Panc1 (cell line): ENCODE measurements around the gene LAMA1. TPM values are rescaled to one million over a fixed set of nuclear protein-coding genes. Genes with fewer than 3 reads are reported as not detected.
"Not testable (repeated sequence)": the region's sequence is repeated elsewhere in the genome, so short reads cannot be mapped to it uniquely, and the experiment has no call there.

Experiments used
- ATAC-seq: fragments of 200-7000 bp; cut with Tn5 transposase; 2 replicates; pipeline ENCODE4 v1.9.1; 2020; ENCODE audit warnings: mild to moderate bottlenecking, moderate library complexity
- BruUV-seq: library from RNA; stranded (reverse); fragments of 400-500 nt; replicated peaks from 2 replicates; lab custom pipeline; 2021; lab: Mats Ljungman, UMichigan
- CTCF ChIA-PET: fragments of 300-600 bp; sonication (Branson Sonifier 250); formaldehyde crosslinking; loops from one replicate; lab custom pipeline; 2022; ENCODE audit warnings: antibody characterized with exemption; lab: Charles Lee
- POLR2A ChIA-PET: fragments of 300-600 bp; sonication (Branson Sonifier 250); formaldehyde crosslinking; loops from one replicate; lab custom pipeline; 2022; ENCODE audit warnings: antibody characterized with exemption; lab: Charles Lee
- DNase-seq: peaks from one replicate; pipeline ENCODE4 v3.0.0-alpha.2; 2010; ENCODE audit warnings: low read depth, low spot score
- H3K27ac ChIP-seq: 2 replicates; pipeline ENCODE4 v1.5.1; 2011; ENCODE audit warnings: mild to moderate bottlenecking, low read length, inconsistent platforms
- H3K27me3 ChIP-seq: fragments of 200-500 bp; sonication (Bioruptor generic); 2 replicates; pipeline ENCODE4 v1.6.0; 2014; ENCODE audit warnings: low read length, inconsistent platforms; ENCODE audit not compliant: control insufficient read depth, insufficient read depth
- H3K36me3 ChIP-seq: fragments of 200-500 bp; sonication (Bioruptor generic); 2 replicates; pipeline ENCODE4 v1.5.1; 2014; ENCODE audit warnings: inconsistent platforms, mild to moderate bottlenecking, low read length, moderate library complexity; ENCODE audit not compliant: control insufficient read depth, insufficient read depth
- H3K4me1 ChIP-seq: 2 replicates; pipeline ENCODE4 v1.5.1; 2011; ENCODE audit warnings: inconsistent platforms, mild to moderate bottlenecking, low read length, moderate library complexity; ENCODE audit not compliant: control insufficient read depth, insufficient read depth
- H3K4me3 ChIP-seq, 2 experiments: 2 replicates each; pipeline ENCODE4 v1.5.1; 2011 to 2012; ENCODE audit warnings: low read depth in 2 of 2, low read length in 2 of 2, mild to moderate bottlenecking in 2 of 2, inconsistent platforms in 1 of 2, moderate library complexity in 1 of 2
- H3K9me3 ChIP-seq: fragments of 200-500 bp; sonication (Bioruptor generic); 2 replicates; pipeline ENCODE4 v1.5.1; 2014; ENCODE audit warnings: low read depth, mild to moderate bottlenecking, inconsistent platforms, low read length, moderate library complexity; ENCODE audit not compliant: control insufficient read depth, insufficient read depth
- POLR2AphosphoS5 ChIP-seq: IDR thresholded peaks from 2 replicates; pipeline ENCODE4 v1.6.1; 2012; ENCODE audit warnings: mild to moderate bottlenecking, low read depth, low read length, moderate library complexity
- REST ChIP-seq, 2 experiments: IDR thresholded peaks; 2 replicates each; pipeline ENCODE4 v1.6.1; 2011 to 2012; ENCODE audit warnings: low read depth in 2 of 2, control low read depth in 1 of 2, low read length in 1 of 2, mild to moderate bottlenecking in 1 of 2, moderate library complexity in 1 of 2; ENCODE audit not compliant: insufficient read depth in 1 of 2
- SIN3A ChIP-seq: IDR thresholded peaks from 2 replicates; pipeline ENCODE4 v1.6.1; 2012; ENCODE audit warnings: low read depth, mild to moderate bottlenecking, low read length, moderate library complexity, borderline replicate concordance; ENCODE audit not compliant: insufficient read depth
- TCF7L2 ChIP-seq: IDR thresholded peaks from 2 replicates; pipeline ENCODE4 v1.6.1; 2011; ENCODE audit warnings: mild to moderate bottlenecking, low read depth, low read length, inconsistent platforms
- in situ Hi-C: cut with HindIII; loops from 2 replicates; pipeline ENCODE4 v1.10.0; 2016; ENCODE audit warnings: low sequenced_read_pairs, low pct_unique_long_range_greater_than_20kb
- intact Hi-C: fragments of 100-400 bp; cut with micrococcal nuclease; formaldehyde crosslinking; loops from one replicate; pipeline ENCODE4 v1.10.0; 2022; ENCODE audit not compliant: unreplicated experiment
- total RNA-seq: library from RNA; stranded (reverse); gene quantifications from one replicate; pipeline ENCODE4 v1.2.1, GENCODE V29; 2021; ENCODE audit not compliant: unreplicated experiment
- TF ChIP-seq, protein P1 (sequence below): fragments of 450-650 bp; IDR thresholded peaks from 2 replicates; pipeline ENCODE4 v1.5.1; 2017; ENCODE audit warnings: mild to moderate bottlenecking

LAMA1 gene
- total RNA-seq, 1 experiment from 2014 or later = 0.03 TPM

DNA sequence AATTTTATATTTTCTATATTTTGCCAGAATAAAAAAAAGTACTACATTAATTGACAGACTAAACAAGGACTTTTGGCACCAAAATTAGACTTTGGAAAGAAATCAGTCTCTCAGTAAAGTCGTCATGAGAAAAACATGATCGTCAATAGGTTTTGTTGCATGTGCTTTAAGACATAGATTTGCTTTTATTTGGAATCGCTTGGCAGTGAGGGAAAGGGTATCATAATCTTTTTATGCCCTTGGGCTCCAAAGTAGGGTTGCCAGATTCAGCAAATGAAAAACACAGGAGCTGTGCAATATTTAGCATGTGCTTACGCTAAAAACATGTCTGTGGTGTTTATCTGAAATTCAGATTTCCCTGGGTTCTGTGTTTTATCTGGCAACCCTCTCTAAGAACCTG is 177.6 kb downstream of the LAMA1 start:
- ATAC-seq = no peak
- Histone ChIP-seq H3K27me3 (no peaks in the 10 kb centered on the region), H3K27ac (no peak overlapping the region), H3K4me1 (no peaks in the 10 kb centered on the region), H3K9me3 (no peaks in the 10 kb centered on the region), H3K36me3 (no peaks in the 10 kb centered on the region), H3K4me3 (no peak overlapping the region)
- ChIA-PET CTCF (no interaction called here), POLR2A (no interaction called here)
- intact Hi-C loops (no loop called here), in situ Hi-C loops (no loop called here)
- no peak for DNase-seq
- BruUV-seq = no TSS peak
- no peak for TF ChIP-seq REST (IDR thresholded peaks at IDR 0.05; ENCODE audit: insufficient read depth in 1 of 2, low read depth in 2 of 2, low read length in 1 of 2)
- no peak for TF ChIP-seq POLR2AphosphoS5
- no peak for TF ChIP-seq SIN3A
- TF ChIP-seq TCF7L2 = no peak
- TF ChIP-seq, protein P1, sequence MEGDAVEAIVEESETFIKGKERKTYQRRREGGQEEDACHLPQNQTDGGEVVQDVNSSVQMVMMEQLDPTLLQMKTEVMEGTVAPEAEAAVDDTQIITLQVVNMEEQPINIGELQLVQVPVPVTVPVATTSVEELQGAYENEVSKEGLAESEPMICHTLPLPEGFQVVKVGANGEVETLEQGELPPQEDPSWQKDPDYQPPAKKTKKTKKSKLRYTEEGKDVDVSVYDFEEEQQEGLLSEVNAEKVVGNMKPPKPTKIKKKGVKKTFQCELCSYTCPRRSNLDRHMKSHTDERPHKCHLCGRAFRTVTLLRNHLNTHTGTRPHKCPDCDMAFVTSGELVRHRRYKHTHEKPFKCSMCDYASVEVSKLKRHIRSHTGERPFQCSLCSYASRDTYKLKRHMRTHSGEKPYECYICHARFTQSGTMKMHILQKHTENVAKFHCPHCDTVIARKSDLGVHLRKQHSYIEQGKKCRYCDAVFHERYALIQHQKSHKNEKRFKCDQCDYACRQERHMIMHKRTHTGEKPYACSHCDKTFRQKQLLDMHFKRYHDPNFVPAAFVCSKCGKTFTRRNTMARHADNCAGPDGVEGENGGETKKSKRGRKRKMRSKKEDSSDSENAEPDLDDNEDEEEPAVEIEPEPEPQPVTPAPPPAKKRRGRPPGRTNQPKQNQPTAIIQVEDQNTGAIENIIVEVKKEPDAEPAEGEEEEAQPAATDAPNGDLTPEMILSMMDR = no peak

DNA sequence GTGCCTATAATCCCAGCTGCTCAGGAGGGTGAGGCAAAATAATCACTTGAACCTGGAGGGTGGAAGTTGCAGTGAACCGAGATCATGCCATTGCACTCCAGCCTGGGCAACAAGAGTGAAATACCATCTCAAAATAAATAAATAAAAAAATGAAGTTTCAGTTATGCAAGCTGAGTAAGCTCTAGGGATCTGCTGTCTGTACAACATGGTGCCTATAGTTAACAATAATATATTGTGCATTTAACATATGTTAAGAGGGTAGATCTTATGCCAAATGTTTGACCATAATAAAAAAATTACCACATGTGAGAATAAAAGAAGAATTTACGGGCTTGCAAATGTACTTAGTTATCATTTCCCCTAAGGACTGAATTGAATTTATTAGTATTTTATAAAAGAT is 179.2 kb downstream of the LAMA1 start:
- H3K27me3 ChIP-seq, ATAC-seq, H3K27ac ChIP-seq, BruUV-seq, H3K9me3 ChIP-seq, H3K4me3 ChIP-seq, H3K36me3 ChIP-seq, intact Hi-C loops, H3K4me1 ChIP-seq, DNase-seq, POLR2A ChIA-PET, in situ Hi-C loops, CTCF ChIA-PET: not testable (repeated sequence)

DNA sequence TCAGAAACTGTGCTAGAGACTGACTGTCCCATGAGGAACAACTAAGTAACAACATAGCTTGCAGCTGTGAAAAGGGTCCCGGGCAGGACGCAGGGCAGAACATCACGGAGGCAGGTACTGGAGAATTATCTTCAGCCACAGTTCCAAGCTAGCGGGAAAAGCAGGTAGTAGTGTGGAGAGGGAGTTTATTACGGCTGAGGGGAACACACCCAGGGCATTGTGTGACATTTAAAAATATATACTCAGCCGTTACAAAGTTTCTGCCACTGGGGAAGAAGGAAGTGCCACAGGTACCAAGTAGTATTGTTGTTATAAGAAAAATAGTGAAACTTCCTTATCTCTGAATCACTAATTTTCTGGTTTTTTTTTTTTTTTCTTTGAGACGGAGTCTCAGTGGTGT is 179.6 kb downstream of the LAMA1 start:
- Histone ChIP-seq H3K4me1 (no peaks in the 10 kb centered on the region), H3K4me3 (no peak overlapping the region), H3K36me3 (no peaks in the 10 kb centered on the region), H3K27me3 (no peaks in the 10 kb centered on the region), H3K9me3 (no peaks in the 10 kb centered on the region), H3K27ac (no peak overlapping the region)
- CTCF ChIA-PET = no interaction called here
- DNase-seq = no peak
- in situ Hi-C loops = no loop called here
- POLR2A ChIA-PET = no interaction called here
- TF ChIP-seq SIN3A (no peak), POLR2AphosphoS5 (no peak), REST (IDR thresholded peaks at IDR 0.05; ENCODE audit: insufficient read depth in 1 of 2, low read depth in 2 of 2, low read length in 1 of 2) (no peak), TCF7L2 (no peak)
- TF ChIP-seq, protein P1 = no peak
- no peak for ATAC-seq
- no TSS peak for BruUV-seq
- intact Hi-C loops = no loop called here
